PC-3 (cell line): ENCODE results near the gene GPR37L1.

Experiments used
- CTCF ChIP-seq: fragments of 300-600 bp; sonication (generic); conservative IDR thresholded peaks from 2 replicates; pipeline ENCODE4 v1.5.1; 2017; ENCODE audit warnings: antibody characterized with exemption, low read depth, mild to moderate bottlenecking, low read length
- EZH2 ChIP-seq: fragments of 300-600 bp; sonication (generic); IDR thresholded peaks from one replicate; pipeline ENCODE4 v1.6.1; 2017; ENCODE audit warnings: antibody characterized with exemption, mild to moderate bottlenecking, low read length; ENCODE audit not compliant: unreplicated experiment
- EZH2phosphoT487 ChIP-seq: fragments of 300-600 bp; sonication (generic); IDR thresholded peaks from 2 replicates; pipeline ENCODE4 v1.6.1; 2018; ENCODE audit warnings: mild to moderate bottlenecking, antibody characterized with exemption, low read length, borderline replicate concordance

- TF ChIP-seq CTCF = no peak
- no peak for TF ChIP-seq EZH2
- no peak for TF ChIP-seq EZH2phosphoT487
Measured at GRCh38 chr1:202146279-202146678, 23.6 kb downstream of the GPR37L1 start.
